MM.1S (cell line): Measurements from ENCODE around the gene ATPAF1.

Experiments
- EZH2 ChIP-seq: fragments of 300-600 bp; sonication (generic); optimal IDR thresholded peaks from 2 replicates; pipeline ENCODE3; 2017; ENCODE audit warnings: low read depth, mild to moderate bottlenecking, antibody characterized with exemption, low read length, mixed read lengths
- TF ChIP-seq, protein P1 (sequence below): fragments of 300-600 bp; sonication (generic); IDR thresholded peaks from 2 replicates; pipeline ENCODE4 v1.5.1; 2016; ENCODE audit warnings: antibody characterized with exemption, low read length, mixed read lengths

DNA sequence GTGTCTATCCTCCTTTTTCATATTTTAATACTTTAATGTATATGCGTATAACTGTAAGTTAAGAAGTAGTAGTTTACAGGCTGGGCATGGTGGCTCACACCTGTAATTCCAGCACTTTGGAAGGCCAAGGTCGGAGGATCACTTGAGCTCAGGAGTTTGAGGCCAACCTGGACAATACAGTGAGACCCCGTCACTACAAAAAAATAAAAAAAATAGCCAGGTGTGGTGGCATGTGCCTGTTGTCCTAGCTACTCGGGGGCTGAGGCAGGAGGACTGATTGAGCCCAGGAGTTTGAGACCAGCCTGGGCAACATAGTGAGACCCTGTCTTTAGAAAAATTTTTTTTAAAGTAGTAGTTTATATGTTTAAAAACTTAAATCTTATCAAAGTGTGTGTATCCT lies 22.3 kb downstream of the ATPAF1 start:
- TF ChIP-seq, protein P1, sequence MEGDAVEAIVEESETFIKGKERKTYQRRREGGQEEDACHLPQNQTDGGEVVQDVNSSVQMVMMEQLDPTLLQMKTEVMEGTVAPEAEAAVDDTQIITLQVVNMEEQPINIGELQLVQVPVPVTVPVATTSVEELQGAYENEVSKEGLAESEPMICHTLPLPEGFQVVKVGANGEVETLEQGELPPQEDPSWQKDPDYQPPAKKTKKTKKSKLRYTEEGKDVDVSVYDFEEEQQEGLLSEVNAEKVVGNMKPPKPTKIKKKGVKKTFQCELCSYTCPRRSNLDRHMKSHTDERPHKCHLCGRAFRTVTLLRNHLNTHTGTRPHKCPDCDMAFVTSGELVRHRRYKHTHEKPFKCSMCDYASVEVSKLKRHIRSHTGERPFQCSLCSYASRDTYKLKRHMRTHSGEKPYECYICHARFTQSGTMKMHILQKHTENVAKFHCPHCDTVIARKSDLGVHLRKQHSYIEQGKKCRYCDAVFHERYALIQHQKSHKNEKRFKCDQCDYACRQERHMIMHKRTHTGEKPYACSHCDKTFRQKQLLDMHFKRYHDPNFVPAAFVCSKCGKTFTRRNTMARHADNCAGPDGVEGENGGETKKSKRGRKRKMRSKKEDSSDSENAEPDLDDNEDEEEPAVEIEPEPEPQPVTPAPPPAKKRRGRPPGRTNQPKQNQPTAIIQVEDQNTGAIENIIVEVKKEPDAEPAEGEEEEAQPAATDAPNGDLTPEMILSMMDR: no peak
- TF ChIP-seq EZH2: no peak
